Calu3 (cell line): ENCODE measurements around the gene SENP5. TPM values are rescaled to one million over a fixed set of nuclear protein-coding genes. Genes with fewer than 3 reads are reported as not detected.

Experiments used
- BruUV-seq: library from RNA; stranded (reverse); fragments of 400-500 nt; replicated peaks from 2 replicates; lab custom pipeline; 2021; lab: Mats Ljungman, UMichigan
- CTCF ChIA-PET: fragments of 300-600 bp; sonication (Branson Sonifier 250); formaldehyde crosslinking; loops from one replicate; lab custom pipeline; 2022; ENCODE audit warnings: antibody characterized with exemption; lab: Charles Lee
- DNase-seq: peaks from one replicate; pipeline ENCODE4 v3.0.0; 2022
- H3K27ac Mint-ChIP-seq: one replicate; pipeline ENCODE4 v1.8.0; 2022; ENCODE audit warnings: mixed read lengths; ENCODE audit not compliant: unreplicated experiment
- H3K27me3 Mint-ChIP-seq: one replicate; pipeline ENCODE4 v1.8.0; 2022; ENCODE audit warnings: mixed read lengths; ENCODE audit not compliant: unreplicated experiment
- H3K36me3 Mint-ChIP-seq: one replicate; pipeline ENCODE4 v1.8.0; 2022; ENCODE audit warnings: mild to moderate bottlenecking, moderate library complexity, mixed read lengths; ENCODE audit not compliant: insufficient read depth, unreplicated experiment
- H3K4me1 Mint-ChIP-seq: one replicate; pipeline ENCODE4 v1.8.0; 2022; ENCODE audit warnings: mild to moderate bottlenecking, low read depth, mixed read lengths; ENCODE audit not compliant: unreplicated experiment
- H3K4me3 Mint-ChIP-seq: one replicate; pipeline ENCODE4 v1.8.0; 2022; ENCODE audit warnings: mild to moderate bottlenecking, low read depth, moderate library complexity, mixed read lengths; ENCODE audit not compliant: unreplicated experiment
- H3K9me3 Mint-ChIP-seq: one replicate; pipeline ENCODE4 v1.8.0; 2022; ENCODE audit warnings: low read depth, mixed read lengths; ENCODE audit not compliant: unreplicated experiment
- intact Hi-C: fragments of 100-400 bp; cut with micrococcal nuclease; formaldehyde crosslinking; loops from one replicate; pipeline ENCODE4 v1.10.0; 2022; ENCODE audit not compliant: unreplicated experiment
- total RNA-seq: library from RNA; stranded (reverse); gene quantifications from 2 replicates; pipeline ENCODE4 v1.2.3, GENCODE V29; 2022
- TF ChIP-seq, protein P1 (sequence below): fragments of 200-600 bp; IDR thresholded peaks from one replicate; pipeline ENCODE4 v1.8.0; 2022; ENCODE audit warnings: antibody characterized with exemption; ENCODE audit not compliant: unreplicated experiment

The SENP5 gene
- total RNA-seq, 1 experiment from 2014 or later: 35.2 TPM

DNA sequence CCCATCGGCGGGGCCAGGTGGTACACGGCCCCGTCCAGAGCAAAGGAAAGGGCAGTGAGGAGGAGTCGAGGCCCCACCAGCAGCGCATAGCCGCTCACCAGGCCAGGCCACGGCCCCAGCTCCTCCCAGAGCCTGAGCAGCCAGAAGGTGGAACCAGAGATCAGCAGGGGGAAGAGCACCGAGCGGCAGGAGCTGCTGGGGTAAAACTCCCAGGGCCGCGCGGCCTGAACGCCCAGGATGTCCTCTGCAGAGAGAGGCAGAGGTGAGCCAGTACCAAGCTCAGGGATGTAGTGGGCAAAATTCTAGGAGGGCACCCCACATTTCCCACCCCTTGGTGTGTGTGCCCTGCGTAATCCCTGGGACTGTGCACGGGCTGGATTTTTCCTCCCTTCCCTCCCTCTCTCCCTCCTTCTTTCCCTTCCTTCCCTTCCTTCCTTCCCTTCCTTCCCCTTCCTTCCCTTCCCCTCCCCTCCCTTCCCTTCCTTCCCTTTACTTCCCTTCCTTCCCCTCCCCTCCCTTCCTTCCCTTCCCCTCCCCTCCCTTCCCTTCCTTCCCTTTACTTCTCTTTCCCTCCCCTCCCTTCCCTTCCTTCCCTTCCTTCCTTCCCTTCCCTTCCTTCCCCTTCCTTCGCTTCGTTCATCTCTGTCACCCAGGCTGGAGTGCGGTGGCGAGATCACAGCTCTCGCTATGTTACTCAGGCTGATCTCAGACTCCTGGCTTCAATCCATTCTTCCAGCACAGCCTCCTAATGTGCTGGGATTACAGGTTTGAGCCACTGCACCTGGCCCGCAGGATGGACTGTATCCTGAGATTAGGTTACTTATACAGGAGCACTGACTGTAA, 80.9 kb downstream of the SENP5 start:
- TF ChIP-seq, protein P1, sequence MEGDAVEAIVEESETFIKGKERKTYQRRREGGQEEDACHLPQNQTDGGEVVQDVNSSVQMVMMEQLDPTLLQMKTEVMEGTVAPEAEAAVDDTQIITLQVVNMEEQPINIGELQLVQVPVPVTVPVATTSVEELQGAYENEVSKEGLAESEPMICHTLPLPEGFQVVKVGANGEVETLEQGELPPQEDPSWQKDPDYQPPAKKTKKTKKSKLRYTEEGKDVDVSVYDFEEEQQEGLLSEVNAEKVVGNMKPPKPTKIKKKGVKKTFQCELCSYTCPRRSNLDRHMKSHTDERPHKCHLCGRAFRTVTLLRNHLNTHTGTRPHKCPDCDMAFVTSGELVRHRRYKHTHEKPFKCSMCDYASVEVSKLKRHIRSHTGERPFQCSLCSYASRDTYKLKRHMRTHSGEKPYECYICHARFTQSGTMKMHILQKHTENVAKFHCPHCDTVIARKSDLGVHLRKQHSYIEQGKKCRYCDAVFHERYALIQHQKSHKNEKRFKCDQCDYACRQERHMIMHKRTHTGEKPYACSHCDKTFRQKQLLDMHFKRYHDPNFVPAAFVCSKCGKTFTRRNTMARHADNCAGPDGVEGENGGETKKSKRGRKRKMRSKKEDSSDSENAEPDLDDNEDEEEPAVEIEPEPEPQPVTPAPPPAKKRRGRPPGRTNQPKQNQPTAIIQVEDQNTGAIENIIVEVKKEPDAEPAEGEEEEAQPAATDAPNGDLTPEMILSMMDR: no peak
- CTCF ChIA-PET: interaction anchor here (0.9 kb wide), 1 partner anchor 11 kb away, joined by 4 read pairs; no protein-coding TSS in a partner anchor
- intact Hi-C loops: loop anchor here (10.0 kb wide), 1 partner anchor 344 kb away; no protein-coding TSS in a partner anchor
- Mint-ChIP-seq H3K27ac (no peak overlapping the region), H3K4me3 (no peak overlapping the region), H3K4me1 (no peaks in the 10 kb centered on the region), H3K27me3 (no peaks in the 10 kb centered on the region), H3K9me3 (no peaks in the 10 kb centered on the region), H3K36me3 (peaks cover 29% of the 10 kb centered on the region)
- no peak for DNase-seq
- BruUV-seq: no TSS peak

DNA sequence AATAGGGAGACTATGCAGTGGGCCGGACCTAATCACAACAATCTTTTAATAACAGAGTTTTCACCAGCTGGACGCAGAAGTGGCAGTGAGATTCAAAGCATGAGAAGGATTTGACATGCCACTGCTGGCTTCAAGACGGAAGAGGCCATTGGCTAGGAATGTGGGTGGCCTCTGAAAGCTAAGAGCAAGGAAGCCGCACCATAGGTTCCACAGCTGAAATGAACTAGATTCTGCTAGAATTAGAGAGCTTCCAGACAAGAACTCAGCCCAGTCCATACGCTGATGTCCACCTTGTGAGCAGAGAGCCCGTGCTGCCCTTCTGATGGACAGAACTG, 81.5 kb downstream of the SENP5 start:
- DNase-seq: no peak
- H3K27ac Mint-ChIP-seq: no peak overlapping the region
- no peaks in the 10 kb centered on the region for H3K9me3 Mint-ChIP-seq
- no peak overlapping the region for H3K4me3 Mint-ChIP-seq
- no peaks in the 10 kb centered on the region for H3K27me3 Mint-ChIP-seq
- no TSS peak for BruUV-seq
- intact Hi-C loops: loop anchor here (10.0 kb wide), 1 partner anchor 344 kb away; no protein-coding TSS in a partner anchor
- TF ChIP-seq, protein P1: no peak
- H3K4me1 Mint-ChIP-seq: no peaks in the 10 kb centered on the region
- peaks cover 24% of the 10 kb centered on the region for H3K36me3 Mint-ChIP-seq
- CTCF ChIA-PET: no interaction called here

DNA sequence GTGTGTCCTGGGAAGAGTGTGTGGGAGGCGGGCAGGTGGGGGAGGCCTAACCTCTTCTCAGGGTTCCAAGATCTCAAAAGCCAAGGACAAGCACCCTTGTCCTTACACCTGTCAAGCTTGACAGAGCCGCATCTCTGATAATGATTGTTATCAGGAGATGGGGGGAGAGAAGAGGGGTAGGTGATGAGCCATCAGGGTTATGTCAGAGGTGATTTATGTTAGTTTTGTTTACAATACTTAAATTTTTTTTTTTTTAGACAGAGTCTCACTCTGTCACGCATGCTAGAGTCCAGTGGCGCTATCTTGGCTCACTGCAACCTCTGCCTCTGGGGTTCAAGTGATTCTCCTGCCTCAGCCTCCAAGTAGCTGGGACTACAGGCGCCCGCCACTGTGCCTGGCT, 82.0 kb downstream of the SENP5 start:
- no peaks in the 10 kb centered on the region for H3K9me3 Mint-ChIP-seq
- TF ChIP-seq, protein P1: no peak
- BruUV-seq: no TSS peak
- intact Hi-C loops: loop anchor here (10.0 kb wide), 1 partner anchor 345 kb away; no protein-coding TSS in a partner anchor
- no peak overlapping the region for H3K27ac Mint-ChIP-seq
- DNase-seq: no peak
- peaks cover 22% of the 10 kb centered on the region for H3K36me3 Mint-ChIP-seq
- H3K4me1 Mint-ChIP-seq: no peaks in the 10 kb centered on the region
- H3K27me3 Mint-ChIP-seq: no peaks in the 10 kb centered on the region
- H3K4me3 Mint-ChIP-seq: no peak overlapping the region
- CTCF ChIA-PET: no interaction called here

DNA sequence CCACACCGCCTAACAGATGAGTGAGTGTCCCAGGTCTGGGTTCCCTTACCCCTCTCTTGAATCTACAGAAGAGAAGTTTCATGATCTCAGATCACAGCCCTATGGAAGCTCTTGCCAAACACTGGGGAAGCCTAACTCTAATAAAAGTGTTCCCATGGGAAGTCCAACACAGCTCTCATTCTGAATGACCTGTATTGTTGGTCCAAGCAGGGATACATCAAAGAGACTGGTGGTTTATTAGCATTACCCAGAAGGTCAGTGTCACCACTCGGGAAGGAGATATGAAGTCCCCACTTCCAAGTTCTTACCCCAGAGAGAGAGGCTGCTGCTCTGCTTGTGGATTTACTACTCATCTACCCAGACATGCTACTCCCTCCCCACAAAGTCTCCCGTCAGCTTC, 83.7 kb downstream of the SENP5 start:
- TF ChIP-seq, protein P1: no peak
- BruUV-seq: no TSS peak
- intact Hi-C loops: no loop called here
- Mint-ChIP-seq H3K27ac (no peak overlapping the region), H3K36me3 (peaks cover 13% of the 10 kb centered on the region), H3K4me1 (no peaks in the 10 kb centered on the region), H3K27me3 (no peaks in the 10 kb centered on the region), H3K4me3 (no peak overlapping the region), H3K9me3 (no peaks in the 10 kb centered on the region)
- CTCF ChIA-PET: no interaction called here
- no peak for DNase-seq
